Activated T-helper 9 cell treated with anti-CD3 and anti-CD28 coated beads, Interleukin-2, amount 50 U/mL, for 16 hours (primary cell): ENCODE data around the gene MS4A6A.

ENCODE experiments used
- DNase-seq: peaks from one replicate; pipeline ENCODE4 v3.0.0-alpha.2; 2020; ENCODE audit warnings: low read depth

Gene MS4A6A

GRCh38 chr11:60128376-60128775 lies 54.5 kb downstream of the MS4A6A start:
- DNase-seq: no peak

GRCh38 chr11:60127311-60127811 lies 55.5 kb downstream of the MS4A6A start:
- DNase-seq: no peak

DNA sequence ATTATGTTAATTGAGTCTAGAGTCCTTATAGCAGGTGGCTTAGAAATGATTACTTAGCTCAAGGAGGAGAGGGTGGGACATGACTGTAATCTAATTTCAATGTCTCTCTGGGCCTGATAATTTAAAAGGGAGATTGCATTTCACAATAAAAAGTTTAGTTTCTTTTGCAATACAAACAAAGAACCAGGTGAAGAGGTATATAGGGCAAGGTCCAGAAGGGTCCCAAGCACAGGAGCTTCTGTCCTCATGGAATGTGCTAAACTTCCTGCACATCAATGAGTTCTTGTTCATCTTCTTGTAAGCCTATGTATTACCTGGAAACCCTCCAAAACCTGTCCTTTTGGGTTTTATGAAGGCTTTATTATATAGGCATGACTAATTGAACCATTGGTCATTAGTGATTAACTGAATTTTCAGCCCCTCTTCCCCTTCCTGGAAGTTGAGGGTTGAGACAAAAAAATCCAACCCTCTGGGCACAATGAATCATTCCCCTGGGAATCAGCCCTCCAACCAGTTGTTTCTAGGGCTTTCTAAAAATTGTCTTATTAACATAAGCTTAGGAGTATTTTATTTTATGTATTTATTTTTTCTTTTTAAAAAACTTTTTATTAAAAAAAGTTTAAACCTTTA lies 56.8 kb downstream of the MS4A6A start:
- DNase-seq: no peak

- no peak for DNase-seq
Measured at GRCh38 chr11:60124802-60125432, 58.0 kb downstream of the MS4A6A start.
